PC-9 (cell line): ENCODE measurements around the gene SACM1L.

Source experiments
- CTCF ChIP-seq: fragments of 200-600 bp; sonication (generic); conservative IDR thresholded peaks from 2 replicates; pipeline ENCODE4 v1.6.1; 2017; ENCODE audit warnings: mixed run types, antibody characterized with exemption, mild to moderate bottlenecking, moderate library complexity
- EZH2 ChIP-seq: fragments of 200-600 bp; sonication (generic); IDR thresholded peaks from 2 replicates; pipeline ENCODE4 v1.8.0; 2017; ENCODE audit warnings: antibody characterized with exemption, low read depth

GRCh38 chr3:45701172-45701867, 12.1 kb downstream of the SACM1L start:
- TF ChIP-seq CTCF (no peak), EZH2 (no peak)
